Ovary (tissue), 3 donors: ENCODE data around the gene CD28.

Experiments
- EP300 ChIP-seq: sonication (generic); formaldehyde crosslinking; IDR thresholded peaks from one replicate; pipeline ENCODE4 v1.6.1; 2017; ENCODE audit warnings: antibody characterized with exemption
- POLR2A ChIP-seq: fragments of 450-650 bp; IDR thresholded peaks from one replicate; pipeline ENCODE4 v1.6.1; 2017; ENCODE audit warnings: antibody characterized with exemption, mild to moderate bottlenecking, moderate library complexity
- TF ChIP-seq, protein P1 (sequence below), 3 donors: fragments of 450-650 bp in 2 of 3; fragments of 200-600 bp in 1 of 3; IDR thresholded peaks; one replicate each; pipeline versions ENCODE4 v1.5.1 to v1.8.0; 2016 to 2022; ENCODE audit warnings: antibody characterized with exemption in 3 of 3, mild to moderate bottlenecking in 1 of 3
- donor health status: DM: no; HTN: no; CAD: no.

DNA sequence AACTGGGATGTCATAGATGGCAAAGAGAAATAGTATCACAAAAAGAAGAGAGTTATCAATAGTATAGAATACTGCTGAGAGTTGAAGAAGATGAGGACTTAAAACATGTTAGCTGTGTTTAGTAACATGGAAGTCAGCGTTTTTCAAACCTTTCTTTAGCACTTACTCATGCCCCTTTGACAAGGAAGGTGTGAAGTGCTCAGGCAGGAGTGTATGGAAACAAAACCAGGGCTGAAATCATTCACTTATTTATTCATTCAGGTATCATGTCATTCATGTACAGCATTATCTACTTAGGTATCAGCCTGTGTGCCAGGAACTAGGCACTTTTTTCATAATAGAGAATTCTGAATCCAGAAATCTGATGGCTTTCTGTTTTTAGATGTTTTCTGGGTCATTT is 27.2 kb downstream of the CD28 start:
- no peak for TF ChIP-seq POLR2A
- TF ChIP-seq, protein P1, sequence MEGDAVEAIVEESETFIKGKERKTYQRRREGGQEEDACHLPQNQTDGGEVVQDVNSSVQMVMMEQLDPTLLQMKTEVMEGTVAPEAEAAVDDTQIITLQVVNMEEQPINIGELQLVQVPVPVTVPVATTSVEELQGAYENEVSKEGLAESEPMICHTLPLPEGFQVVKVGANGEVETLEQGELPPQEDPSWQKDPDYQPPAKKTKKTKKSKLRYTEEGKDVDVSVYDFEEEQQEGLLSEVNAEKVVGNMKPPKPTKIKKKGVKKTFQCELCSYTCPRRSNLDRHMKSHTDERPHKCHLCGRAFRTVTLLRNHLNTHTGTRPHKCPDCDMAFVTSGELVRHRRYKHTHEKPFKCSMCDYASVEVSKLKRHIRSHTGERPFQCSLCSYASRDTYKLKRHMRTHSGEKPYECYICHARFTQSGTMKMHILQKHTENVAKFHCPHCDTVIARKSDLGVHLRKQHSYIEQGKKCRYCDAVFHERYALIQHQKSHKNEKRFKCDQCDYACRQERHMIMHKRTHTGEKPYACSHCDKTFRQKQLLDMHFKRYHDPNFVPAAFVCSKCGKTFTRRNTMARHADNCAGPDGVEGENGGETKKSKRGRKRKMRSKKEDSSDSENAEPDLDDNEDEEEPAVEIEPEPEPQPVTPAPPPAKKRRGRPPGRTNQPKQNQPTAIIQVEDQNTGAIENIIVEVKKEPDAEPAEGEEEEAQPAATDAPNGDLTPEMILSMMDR (IDR thresholded peaks at IDR 0.05), result no peak
- no peak for TF ChIP-seq EP300
